Measurements from ENCODE around the gene CDH23.

- TF ChIP-seq, protein P1, sequence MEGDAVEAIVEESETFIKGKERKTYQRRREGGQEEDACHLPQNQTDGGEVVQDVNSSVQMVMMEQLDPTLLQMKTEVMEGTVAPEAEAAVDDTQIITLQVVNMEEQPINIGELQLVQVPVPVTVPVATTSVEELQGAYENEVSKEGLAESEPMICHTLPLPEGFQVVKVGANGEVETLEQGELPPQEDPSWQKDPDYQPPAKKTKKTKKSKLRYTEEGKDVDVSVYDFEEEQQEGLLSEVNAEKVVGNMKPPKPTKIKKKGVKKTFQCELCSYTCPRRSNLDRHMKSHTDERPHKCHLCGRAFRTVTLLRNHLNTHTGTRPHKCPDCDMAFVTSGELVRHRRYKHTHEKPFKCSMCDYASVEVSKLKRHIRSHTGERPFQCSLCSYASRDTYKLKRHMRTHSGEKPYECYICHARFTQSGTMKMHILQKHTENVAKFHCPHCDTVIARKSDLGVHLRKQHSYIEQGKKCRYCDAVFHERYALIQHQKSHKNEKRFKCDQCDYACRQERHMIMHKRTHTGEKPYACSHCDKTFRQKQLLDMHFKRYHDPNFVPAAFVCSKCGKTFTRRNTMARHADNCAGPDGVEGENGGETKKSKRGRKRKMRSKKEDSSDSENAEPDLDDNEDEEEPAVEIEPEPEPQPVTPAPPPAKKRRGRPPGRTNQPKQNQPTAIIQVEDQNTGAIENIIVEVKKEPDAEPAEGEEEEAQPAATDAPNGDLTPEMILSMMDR (IDR thresholded peaks at IDR 0.05): peak; percentile 98
- no peak for TF ChIP-seq ZFX (IDR thresholded peaks at IDR 0.05; ENCODE audit: borderline replicate concordance)
These were observed 376.7 kb downstream of the CDH23 start, which contains the start of gene VSIR for GRCh38 chr10:71773221-71773971.

Data from 22Rv1 (cell line).